Sigmoid colon (tissue), 7 donors: ENCODE results near the gene CENPA. TPM values are rescaled to one million over a fixed set of nuclear protein-coding genes. Genes with fewer than 3 reads are reported as not detected.
"Not testable (repeated sequence)": the region's sequence is repeated elsewhere in the genome, so short reads cannot be mapped to it uniquely, and the experiment has no call there.

Experiments
- DNase-seq: peaks from one replicate; pipeline ENCODE4 v3.0.0-alpha.2; 2019
- H3K27ac ChIP-seq, 4 donors: fragments of 200-600 bp; sonication (generic); one replicate each; pipeline ENCODE4 v1.5.1; 2016 to 2019; ENCODE audit warnings: mild to moderate bottlenecking in 1 of 4
- H3K27me3 ChIP-seq, 3 donors: fragments of 200-600 bp; sonication (generic); one replicate each; pipeline ENCODE4 v1.5.1; 2019; ENCODE audit warnings: mild to moderate bottlenecking in 1 of 3
- H3K36me3 ChIP-seq, 4 donors: fragments of 200-600 bp; sonication (generic); one replicate each; pipeline ENCODE4 v1.5.1; 2016 to 2019
- H3K4me1 ChIP-seq, 4 donors: fragments of 200-600 bp; sonication (generic); one replicate each; pipeline ENCODE4 v1.5.1; 2017 to 2019
- H3K4me3 ChIP-seq, 4 donors: fragments of 200-600 bp; sonication (generic); one replicate each; pipeline ENCODE4 v1.5.1; 2017 to 2019; ENCODE audit warnings: mild to moderate bottlenecking in 2 of 4, moderate library complexity in 1 of 4
- H3K9me3 ChIP-seq, 4 donors: fragments of 200-600 bp in 3 of 4; sonication (generic) in 3 of 4; one replicate each; pipeline versions ENCODE4 v1.5.1 to v1.6.1; 2013 to 2019
- CTCF ChIP-seq, 4 experiments: fragments of 450-650 bp in 3 of 4; fragments of 200-600 bp in 1 of 4; IDR thresholded peaks; one replicate each; pipeline ENCODE4 v1.5.1; 2016 to 2019; ENCODE audit warnings: antibody characterized with exemption in 4 of 4, mild to moderate bottlenecking in 3 of 4, moderate library complexity in 2 of 4
- EP300 ChIP-seq, 4 donors: sonication (generic); formaldehyde crosslinking; IDR thresholded peaks; one replicate each; pipeline ENCODE4 v1.6.1; 2017; ENCODE audit warnings: antibody characterized with exemption in 4 of 4
- POLR2A ChIP-seq, 2 donors: fragments of 450-650 bp; IDR thresholded peaks; one replicate each; pipeline ENCODE4 v1.6.1; 2016; ENCODE audit warnings: antibody characterized with exemption in 2 of 2, mild to moderate bottlenecking in 2 of 2, moderate library complexity in 2 of 2
- POLR2AphosphoS5 ChIP-seq, 4 donors: sonication (generic); formaldehyde crosslinking; IDR thresholded peaks; one replicate each; pipeline ENCODE4 v1.6.1; 2017; ENCODE audit warnings: antibody characterized with exemption in 4 of 4
- WGBS, 2 donors: extraction: QIAGEN DNeasy Blood & Tissue Kit; methylation state at CpG; one replicate each; pipeline ENCODE4 v1.1.7; 2013; 5-methylcytosine and 5-hydroxymethylcytosine counted together
- intact Hi-C: fragments of 100-400 bp; cut with DNase I; formaldehyde crosslinking; loops from one replicate; pipeline ENCODE4 v1.15.1; 2023
- polyA plus RNA-seq, 3 donors: library from polyadenylated mRNA; stranded (reverse); fragments of 200-250 nt; gene quantifications; one replicate each; pipeline ENCODE4 v1.2.3, GENCODE V29; 2013
- total RNA-seq, 4 donors: library from RNA; depleted of rRNA; stranded (reverse); fragments of >200 nt; gene quantifications; one replicate each; pipeline ENCODE4 v1.1.0, GENCODE V29; 2016
- donor health status: healthy with polysubstance abuse.
- donor health status: Bipolar disorder and iron deficiency.
- donor health status: healthy.

The CENPA gene
- total and polyA plus RNA-seq, 7 donors = 1.2 to 11.6 (median 3.2) TPM; not detected in 4

- H3K4me1 ChIP-seq = peaks cover 0 to 15% (median 11%) of the 10 kb centered on the region in 4 donors
- intact Hi-C loops = loop anchor here (2.0 to 10.0 kb wide), 2 partner anchors 20 to 250 kb away; partner anchors contain the start of genes SLC35F6 and TMEM214
- no peak for TF ChIP-seq EP300 (IDR thresholded peaks at IDR 0.05)
- TF ChIP-seq CTCF (IDR thresholded peaks at IDR 0.05) = no peak
- no peak for TF ChIP-seq POLR2A (IDR thresholded peaks at IDR 0.05)
- TF ChIP-seq POLR2AphosphoS5 (IDR thresholded peaks at IDR 0.05) = no peak
- H3K27me3 ChIP-seq = peaks cover 0 to 23% (median 9%) of the 10 kb centered on the region in 3 donors
- peaks cover 0 to 20% (median 1%) of the 10 kb centered on the region in 4 donors for H3K36me3 ChIP-seq
- no peak for DNase-seq
- no peak overlapping the region for H3K27ac ChIP-seq
- peak overlapping the region in 2 of 4 donors; percentile 73 to 80 for H3K4me3 ChIP-seq
- WGBS, 2 donors = 95 to 96% methylated on average over 19 of the region's 19 CpGs
- no peaks in the 10 kb centered on the region for H3K9me3 ChIP-seq
Measured at GRCh38 chr2:26784570-26785234, 1.2 kb upstream of the CENPA start.

GRCh38 chr2:26786207-26787028, 562 bp downstream of the CENPA start:
- 2 to 4% methylated on average over 55 of the region's 55 CpGs for WGBS, 2 donors
- no peaks in the 10 kb centered on the region for H3K9me3 ChIP-seq
- TF ChIP-seq EP300 (IDR thresholded peaks at IDR 0.05) = no peak
- no peak for TF ChIP-seq CTCF (IDR thresholded peaks at IDR 0.05)
- no peak for TF ChIP-seq POLR2A (IDR thresholded peaks at IDR 0.05)
- TF ChIP-seq POLR2AphosphoS5 (IDR thresholded peaks at IDR 0.05) = no peak
- H3K4me3 ChIP-seq = peak overlapping the region; percentile 37 to 80 (median 68)
- intact Hi-C loops = loop anchor here (10.0 kb wide), 1 partner anchor 248 kb away; the partner anchor contains the start of gene TMEM214
- peak overlapping the region in 1 of 4 donors; percentile 58 for H3K27ac ChIP-seq
- DNase-seq = no peak
- H3K4me1 ChIP-seq = peaks cover 0 to 15% (median 11%) of the 10 kb centered on the region in 4 donors
- peaks cover 0 to 3% (median 0%) of the 10 kb centered on the region in 4 donors for H3K36me3 ChIP-seq
- peaks cover 0 to 29% (median 11%) of the 10 kb centered on the region in 3 donors for H3K27me3 ChIP-seq

- no peak for TF ChIP-seq CTCF (IDR thresholded peaks at IDR 0.05)
- TF ChIP-seq POLR2AphosphoS5 (IDR thresholded peaks at IDR 0.05) = no peak
- no peak for TF ChIP-seq EP300 (IDR thresholded peaks at IDR 0.05)
- TF ChIP-seq POLR2A (IDR thresholded peaks at IDR 0.05) = no peak
- no peak overlapping the region for H3K4me3 ChIP-seq
- intact Hi-C loops = no loop called here
- 96 to 97% methylated on average over 3 of the region's 3 CpGs for WGBS, 2 donors
- no peaks in the 10 kb centered on the region for H3K36me3 ChIP-seq
- no peaks in the 10 kb centered on the region for H3K4me1 ChIP-seq
- peaks cover 0 to 20% (median 7%) of the 10 kb centered on the region in 3 donors for H3K27me3 ChIP-seq
- H3K9me3 ChIP-seq = no peaks in the 10 kb centered on the region
- no peak for DNase-seq
- H3K27ac ChIP-seq = no peak overlapping the region
Measured at GRCh38 chr2:26792720-26793119, 6.9 kb downstream of the CENPA start.

GRCh38 chr2:26793518-26793917, 7.7 kb downstream of the CENPA start:
- no peaks in the 10 kb centered on the region for H3K9me3 ChIP-seq
- no peaks in the 10 kb centered on the region for H3K36me3 ChIP-seq
- no peaks in the 10 kb centered on the region for H3K4me1 ChIP-seq
- 96 to 98% methylated on average over 3 of the region's 3 CpGs for WGBS, 2 donors
- H3K27me3 ChIP-seq = peaks cover 0 to 13% (median 7%) of the 10 kb centered on the region in 3 donors
- no peak for DNase-seq
- H3K4me3 ChIP-seq = no peak overlapping the region
- no peak overlapping the region for H3K27ac ChIP-seq
- TF ChIP-seq CTCF (IDR thresholded peaks at IDR 0.05) (no peak), EP300 (IDR thresholded peaks at IDR 0.05) (no peak), POLR2A (IDR thresholded peaks at IDR 0.05) (no peak)
- intact Hi-C loops = no loop called here

- H3K27ac ChIP-seq, H3K36me3 ChIP-seq, H3K4me1 ChIP-seq, H3K27me3 ChIP-seq, H3K9me3 ChIP-seq, H3K4me3 ChIP-seq, DNase-seq, intact Hi-C loops: not testable (repeated sequence)
- WGBS, 2 donors = 96 to 97% methylated on average over 17 of the region's 17 CpGs
Measured at GRCh38 chr2:26795135-26795534, 9.3 kb downstream of the CENPA start.
